ENCODE data around the gene TP53TG5.

GRCh38 chr20:45342855-45343531 is 35.1 kb downstream of the TP53TG5 start:
- TF ChIP-seq POLR2AphosphoS5 (IDR thresholded peaks at IDR 0.05; ENCODE audit: borderline replicate concordance, low read depth, low read length) (no peak), EZH2 (IDR thresholded peaks at IDR 0.05) (no peak)
